Limb (tissue), 2 donors: ENCODE measurements around the gene FBXL14.

Experiments
- DNase-seq, 2 donors: peaks; one replicate each; pipeline ENCODE4 v3.0.0-alpha.2; 2016; ENCODE audit errors: extremely low spot score in 2 of 2

FBXL14 gene

GRCh38 chr12:1517007-1517406 lies 77.4 kb downstream of the FBXL14 start:
- DNase-seq, result no peak
